ENCODE data around the gene CACNA1C.
"Not testable (repeated sequence)": the region's sequence is repeated elsewhere in the genome, so short reads cannot be mapped to it uniquely, and the experiment has no call there.

Gene CACNA1C

DNA sequence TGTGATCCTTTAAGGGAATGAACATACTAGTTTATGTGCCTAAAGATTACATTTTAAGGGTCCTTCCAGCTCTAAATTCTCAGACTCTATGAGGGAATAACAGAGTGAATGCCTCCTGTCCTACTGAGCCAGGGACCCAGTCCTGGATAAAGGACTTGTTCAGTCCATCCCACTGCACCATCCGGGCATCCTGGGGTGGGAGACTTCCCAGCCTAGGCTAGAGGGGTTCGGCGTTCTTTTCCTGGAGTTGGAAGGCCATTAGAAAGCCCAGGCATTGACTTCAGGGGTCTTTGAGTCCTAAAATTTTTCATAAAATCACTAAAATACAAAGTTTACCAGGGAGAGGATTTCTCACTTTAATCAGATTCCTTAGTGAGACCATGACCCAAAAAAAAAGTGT lies 614.1 kb downstream of the CACNA1C start:
- DNase-seq: no peak

GRCh38 chr12:2667716-2668440 lies 615.1 kb downstream of the CACNA1C start:
- no peak for DNase-seq

- no peak for DNase-seq
Measured at GRCh38 chr12:2668816-2669215, 616.0 kb downstream of the CACNA1C start.

- DNase-seq: no peak
Measured at GRCh38 chr12:2669560-2669959, 616.8 kb downstream of the CACNA1C start.

- DNase-seq: no peak
Measured at GRCh38 chr12:2672863-2673262, 620.1 kb downstream of the CACNA1C start.

DNA sequence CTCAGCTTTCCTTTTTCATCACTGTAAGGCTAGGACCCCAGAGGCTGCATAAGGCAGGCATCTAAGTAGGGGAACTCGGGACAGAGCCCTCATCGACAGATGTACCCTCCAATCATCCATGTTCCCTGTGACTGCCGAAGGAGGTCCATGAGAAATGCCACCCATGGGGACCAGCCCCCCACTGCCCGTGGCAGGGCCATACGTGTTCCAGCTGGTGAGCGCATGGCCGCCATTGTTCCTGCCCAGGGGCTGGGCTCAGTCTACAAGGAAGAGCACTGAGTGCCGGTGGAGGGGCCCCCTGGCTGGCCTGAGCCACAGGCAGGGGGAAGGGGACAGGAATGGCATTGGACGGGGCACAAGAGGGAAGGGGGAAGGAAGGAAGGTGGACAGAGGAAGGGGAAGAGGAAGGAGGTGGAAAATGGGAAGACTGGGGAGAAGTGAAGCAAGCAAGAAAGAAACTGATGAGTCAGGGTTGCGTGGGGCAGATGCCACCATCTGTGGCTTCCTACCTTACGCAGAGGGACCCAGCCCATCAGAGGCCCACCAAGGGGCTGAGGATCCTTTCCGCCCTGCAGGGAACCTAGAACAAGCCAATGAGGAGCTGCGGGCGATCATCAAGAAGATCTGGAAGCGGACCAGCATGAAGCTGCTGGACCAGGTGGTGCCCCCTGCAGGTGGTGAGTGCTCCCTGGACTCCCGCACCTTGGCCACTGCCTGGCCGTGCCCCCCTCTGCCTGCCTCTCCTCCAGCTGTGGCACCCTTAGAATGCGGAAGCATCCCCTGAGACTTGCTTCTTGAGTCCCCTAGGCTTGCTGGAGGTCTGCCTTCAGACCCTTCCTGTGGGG lies 621.4 kb downstream of the CACNA1C start:
- DNase-seq: no peak

- DNase-seq: no peak
Measured at GRCh38 chr12:2675776-2676175, 623.0 kb downstream of the CACNA1C start.

DNA sequence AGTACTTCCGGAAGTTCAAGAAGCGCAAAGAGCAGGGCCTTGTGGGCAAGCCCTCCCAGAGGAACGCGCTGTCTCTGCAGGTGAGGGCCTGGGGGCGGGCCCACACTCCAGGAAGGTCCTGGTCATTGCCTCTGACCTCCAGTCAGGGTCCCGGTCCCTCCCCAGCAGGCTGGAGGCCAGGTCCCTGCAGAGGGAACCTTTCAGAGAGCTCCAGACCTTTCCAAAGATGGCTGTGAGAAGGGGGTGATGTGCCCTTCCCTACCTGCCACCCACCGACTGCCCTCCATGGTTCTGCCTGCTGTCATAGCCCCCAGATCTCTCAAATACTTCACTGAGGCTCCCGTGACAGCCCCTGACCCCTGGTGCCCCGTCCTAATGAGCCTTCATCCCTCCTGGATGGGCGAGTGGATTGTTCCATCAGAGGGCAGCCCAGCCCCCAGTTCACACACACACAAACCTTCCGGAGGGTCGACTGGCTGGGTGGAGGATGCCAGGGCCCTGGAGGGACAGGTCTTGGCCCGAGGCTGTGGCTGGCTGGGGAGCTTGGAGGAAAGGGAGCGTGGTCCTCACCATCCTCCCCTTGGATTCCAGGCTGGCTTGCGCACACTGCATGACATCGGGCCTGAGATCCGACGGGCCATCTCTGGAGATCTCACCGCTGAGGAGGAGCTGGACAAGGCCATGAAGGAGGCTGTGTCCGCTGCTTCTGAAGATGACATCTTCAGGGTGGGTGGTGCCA lies 624.5 kb downstream of the CACNA1C start:
- no peak for DNase-seq

GRCh38 chr12:2678426-2678825 lies 625.6 kb downstream of the CACNA1C start:
- no peak for DNase-seq

DNA sequence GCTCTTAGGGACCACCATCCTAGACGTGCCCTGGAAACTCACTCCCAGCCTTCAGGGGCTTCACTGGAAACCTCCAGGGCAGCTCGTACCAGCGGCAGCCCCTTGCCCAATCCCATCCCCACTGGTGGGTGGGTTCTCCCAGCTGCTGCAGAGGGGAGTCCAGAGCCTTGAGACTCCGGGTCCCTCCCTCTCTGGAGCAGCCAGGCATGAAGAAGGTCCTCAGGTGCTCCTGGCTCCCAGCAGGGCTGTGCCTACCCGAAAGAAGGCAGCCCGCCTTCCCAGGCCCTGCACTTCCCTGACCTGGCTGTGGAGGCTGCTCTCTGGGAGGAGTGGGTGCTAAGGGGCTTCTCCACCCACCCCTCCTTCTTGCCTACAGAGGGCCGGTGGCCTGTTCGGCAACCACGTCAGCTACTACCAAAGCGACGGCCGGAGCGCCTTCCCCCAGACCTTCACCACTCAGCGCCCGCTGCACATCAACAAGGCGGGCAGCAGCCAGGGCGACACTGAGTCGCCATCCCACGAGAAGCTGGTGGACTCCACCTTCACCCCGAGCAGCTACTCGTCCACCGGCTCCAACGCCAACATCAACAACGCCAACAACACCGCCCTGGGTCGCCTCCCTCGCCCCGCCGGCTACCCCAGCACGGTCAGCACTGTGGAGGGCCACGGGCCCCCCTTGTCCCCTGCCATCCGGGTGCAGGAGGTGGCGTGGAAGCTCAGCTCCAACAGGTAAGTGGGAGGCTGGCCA lies 626.5 kb downstream of the CACNA1C start:
- no peak for DNase-seq

- no peak for DNase-seq
Measured at GRCh38 chr12:2679816-2680675, 627.3 kb downstream of the CACNA1C start.

GRCh38 chr12:2680676-2681039 lies 627.9 kb downstream of the CACNA1C start:
- DNase-seq: no peak

DNA sequence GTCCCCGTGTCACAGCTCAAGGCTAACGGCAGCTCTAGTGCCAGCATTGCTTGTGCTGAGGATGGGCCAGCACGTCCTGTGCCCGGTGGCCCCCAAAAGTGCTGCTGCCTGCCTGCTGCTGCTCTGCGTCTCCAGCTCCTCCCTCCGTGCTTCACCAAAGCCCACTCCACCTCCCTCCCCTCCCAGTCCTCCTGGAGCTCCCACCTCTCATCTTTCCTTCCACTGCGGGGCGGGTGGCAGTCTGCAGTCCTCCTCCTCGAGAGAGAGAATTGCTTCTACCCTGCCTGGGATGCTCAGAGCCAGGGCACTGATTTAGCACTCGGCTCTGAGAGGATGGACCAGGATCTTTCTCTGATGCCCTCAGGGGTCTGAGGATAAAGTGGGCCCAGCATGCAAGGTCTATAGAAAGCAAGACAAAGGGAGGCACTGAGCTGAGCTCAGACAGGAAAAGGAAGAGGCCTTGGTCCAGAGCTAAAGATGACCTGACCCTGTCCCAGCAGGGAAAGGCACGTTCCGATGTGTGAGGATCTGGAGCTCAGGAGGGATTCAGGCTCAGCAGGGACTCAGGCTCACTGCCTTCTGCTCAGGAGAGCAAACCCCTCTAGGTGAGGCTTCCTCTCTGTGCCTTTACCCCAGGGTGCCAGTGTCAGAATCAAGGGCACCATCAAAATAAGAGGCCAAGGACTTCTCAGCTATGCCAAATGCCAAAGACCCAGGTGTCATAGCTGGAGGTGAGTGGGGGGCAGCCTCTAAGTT lies 628.8 kb downstream of the CACNA1C start:
- DNase-seq: no peak

DNA sequence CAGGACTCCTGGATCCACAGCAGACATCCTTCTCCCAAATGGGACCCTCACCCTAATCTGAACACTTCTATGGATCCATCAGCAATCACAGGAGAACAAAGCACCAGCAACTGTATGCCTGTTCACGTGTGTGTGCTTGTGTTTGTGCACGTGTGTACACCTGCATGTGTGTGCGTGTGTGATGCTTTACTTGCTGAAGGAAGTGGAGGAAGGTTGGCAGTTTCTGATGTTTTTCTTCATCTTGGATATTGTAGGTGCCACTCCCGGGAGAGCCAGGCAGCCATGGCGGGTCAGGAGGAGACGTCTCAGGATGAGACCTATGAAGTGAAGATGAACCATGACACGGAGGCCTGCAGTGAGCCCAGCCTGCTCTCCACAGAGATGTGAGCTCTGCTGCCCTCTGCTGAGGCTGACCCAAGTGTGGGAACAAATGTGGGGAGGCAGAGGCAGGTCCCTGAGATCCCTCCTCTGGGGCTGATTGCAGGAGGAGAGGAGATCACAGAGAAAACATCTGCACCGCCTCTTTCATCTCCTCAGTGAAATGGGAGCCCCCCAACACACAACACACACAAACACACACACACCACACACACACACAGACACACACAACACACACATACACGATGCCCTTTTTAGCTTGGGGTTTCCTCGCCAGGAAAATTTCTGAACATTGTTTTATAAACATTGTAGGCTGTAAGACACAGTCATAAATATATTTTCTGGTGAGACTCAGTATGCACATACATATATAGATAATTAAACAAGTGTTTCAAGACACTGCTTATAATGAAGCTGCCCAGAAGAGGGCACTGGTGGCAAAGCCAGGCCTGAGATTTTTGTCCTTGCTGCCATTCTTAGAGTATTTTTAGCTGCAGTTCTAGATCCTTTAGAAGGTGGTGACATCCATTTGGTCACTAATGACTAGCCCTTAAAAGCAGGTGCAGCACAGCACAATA lies 629.8 kb downstream of the CACNA1C start:
- DNase-seq: peak; percentile 47

DNA sequence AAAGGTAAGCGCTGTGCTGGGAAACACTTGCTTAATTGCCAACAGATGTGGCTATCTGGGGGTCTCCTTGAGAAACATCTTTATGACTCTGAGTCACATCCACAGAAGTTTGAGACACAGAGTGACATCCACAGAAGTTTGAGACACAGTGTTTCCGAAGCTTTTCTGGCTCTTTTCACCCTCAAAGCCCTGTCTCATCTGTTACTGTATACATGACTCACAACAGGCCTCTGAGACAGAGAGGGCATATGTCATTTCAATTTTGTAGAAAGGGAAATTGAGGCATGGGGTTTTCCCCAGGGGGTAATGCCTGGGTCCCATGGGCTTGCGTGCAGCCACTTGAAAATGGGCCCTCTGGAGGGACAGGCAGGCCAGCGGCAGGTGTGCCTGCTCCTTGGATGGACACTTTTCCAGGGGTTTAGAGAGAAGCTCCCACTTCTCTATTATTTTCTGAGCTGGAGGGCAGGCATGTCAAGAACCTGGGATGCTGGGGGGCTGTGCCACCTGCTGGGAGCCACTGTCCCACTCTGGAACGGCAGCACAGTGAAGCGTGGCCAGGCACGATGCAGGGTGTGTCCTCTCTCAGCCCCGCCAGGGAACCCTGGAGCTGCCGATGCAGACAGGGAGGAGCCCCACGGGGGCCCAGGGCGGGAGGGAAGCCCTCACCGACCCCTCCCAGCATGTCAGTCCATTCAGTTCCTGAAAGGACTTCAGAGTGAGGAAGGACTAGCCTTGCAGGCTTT lies 630.7 kb downstream of the CACNA1C start:
- no peak for DNase-seq

- not testable (repeated sequence) for DNase-seq
Measured at GRCh38 chr12:2684026-2684325, 631.2 kb downstream of the CACNA1C start.

DNA sequence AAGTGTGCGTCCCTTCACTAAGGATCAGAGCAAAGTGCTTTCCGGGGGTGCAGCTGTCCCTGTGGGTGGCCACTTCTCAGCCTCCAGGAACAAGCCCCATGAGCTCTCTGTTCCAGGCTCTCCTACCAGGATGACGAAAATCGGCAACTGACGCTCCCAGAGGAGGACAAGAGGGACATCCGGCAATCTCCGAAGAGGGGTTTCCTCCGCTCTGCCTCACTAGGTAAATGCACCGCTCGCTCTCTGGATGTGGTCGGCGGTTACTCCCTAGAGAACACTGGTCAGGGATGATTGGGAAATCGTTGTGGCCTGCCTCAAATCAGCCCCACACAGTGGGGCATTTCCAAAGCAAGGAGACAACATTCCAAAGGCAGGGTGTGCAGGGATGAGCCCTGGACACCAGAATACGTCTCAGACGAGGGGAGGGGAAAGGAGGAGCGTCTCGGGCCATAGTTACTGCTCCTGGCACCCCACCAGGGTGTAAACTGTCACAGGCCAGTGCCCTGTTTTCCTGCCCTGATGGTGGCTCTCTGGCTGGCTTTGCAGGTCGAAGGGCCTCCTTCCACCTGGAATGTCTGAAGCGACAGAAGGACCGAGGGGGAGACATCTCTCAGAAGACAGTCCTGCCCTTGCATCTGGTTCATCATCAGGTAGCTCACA lies 633.0 kb downstream of the CACNA1C start:
- DNase-seq: not testable (repeated sequence)

DNA sequence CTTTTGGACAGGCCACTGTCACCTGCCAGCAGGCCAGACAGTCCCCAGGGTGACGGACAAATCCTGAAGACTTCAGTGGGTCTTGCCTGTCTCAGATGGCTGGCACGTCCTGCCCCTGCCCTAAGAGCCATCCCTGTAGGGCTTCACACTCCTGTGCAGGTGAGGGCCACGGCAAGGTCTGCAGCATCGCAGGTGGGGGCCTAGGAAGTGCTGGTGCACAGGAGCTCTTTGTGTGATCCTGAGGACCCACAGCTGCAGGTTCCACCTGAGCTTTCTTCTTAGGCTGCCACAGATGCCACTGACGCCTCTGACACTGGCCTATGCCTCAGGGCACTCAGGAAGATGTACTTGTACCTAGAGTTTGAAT lies 633.5 kb downstream of the CACNA1C start:
- DNase-seq: no peak

- DNase-seq: no peak
Measured at GRCh38 chr12:2687058-2687457, 634.3 kb downstream of the CACNA1C start.
